GM18861 (cell line): ENCODE measurements around the gene PALD1.

Source experiments
- ATAC-seq: cut with Tn5 transposase; IDR thresholded peaks from one replicate; pipeline ENCODE4 v1.9.1; 2021; ENCODE audit not compliant: unreplicated experiment

Gene PALD1

DNA sequence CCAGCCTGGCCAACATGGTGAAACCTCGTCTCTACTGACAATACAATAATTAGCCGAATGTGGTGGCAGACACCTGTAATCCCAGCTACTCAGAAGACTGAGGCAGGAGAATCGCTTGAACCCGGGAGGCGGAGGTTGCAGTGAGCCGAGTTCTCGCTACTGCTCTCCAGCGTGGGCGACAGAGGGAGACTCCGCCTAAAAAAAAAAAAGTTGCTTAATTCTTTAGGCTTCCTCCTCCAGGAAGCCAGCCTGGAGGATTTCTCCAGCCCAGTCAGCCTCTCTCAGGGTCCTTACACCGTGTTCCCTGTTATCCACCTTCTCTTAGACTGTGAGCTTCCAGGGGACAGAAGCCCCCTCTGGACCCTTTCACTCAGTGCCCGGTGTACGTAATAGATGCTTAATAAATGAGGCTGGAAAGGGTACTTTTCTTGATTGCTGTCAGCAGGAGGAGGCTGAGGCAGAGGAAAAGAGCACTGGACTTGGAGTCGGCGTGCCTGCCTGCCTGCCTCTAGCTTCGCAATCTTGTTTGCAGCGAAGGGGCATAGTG, 20.7 kb upstream of the PALD1 start:
- no peak for ATAC-seq

DNA sequence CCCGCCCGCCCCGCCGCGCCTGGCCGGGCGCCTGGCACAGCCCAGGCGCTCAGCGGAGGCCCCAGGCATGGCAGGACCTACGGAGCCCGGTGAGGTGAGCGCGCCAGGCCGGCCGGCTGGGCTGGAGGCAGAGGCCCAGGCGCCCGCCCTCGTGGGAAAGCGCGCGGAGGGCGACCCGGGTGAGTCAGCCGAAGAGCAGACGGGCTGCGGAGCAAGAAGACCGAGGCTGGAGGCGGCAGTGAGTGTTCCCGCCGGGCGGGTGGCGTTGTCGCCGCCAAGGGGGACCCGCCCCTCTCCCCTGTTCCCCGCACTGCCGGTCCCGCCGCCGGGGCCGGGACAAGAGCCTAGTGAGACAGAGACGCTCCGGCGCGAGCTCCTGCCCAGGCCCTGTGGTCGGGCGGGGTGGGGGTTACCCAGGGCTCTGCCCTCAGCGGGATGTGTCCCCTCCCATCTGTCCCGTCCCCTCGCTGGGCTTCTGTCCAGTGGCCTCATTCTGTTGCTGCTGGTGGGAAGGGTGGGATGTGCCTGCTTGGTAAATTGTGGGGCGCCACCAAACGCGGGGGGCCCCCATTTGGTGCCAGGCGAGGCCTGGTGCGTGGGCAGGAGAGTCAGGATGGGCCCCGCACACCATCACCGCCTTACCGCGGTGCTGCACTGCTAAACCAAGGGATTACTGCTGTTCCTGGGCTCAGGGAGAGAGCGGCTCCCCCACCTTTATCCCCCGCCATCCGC, 20.1 kb upstream of the PALD1 start:
- no peak for ATAC-seq

DNA sequence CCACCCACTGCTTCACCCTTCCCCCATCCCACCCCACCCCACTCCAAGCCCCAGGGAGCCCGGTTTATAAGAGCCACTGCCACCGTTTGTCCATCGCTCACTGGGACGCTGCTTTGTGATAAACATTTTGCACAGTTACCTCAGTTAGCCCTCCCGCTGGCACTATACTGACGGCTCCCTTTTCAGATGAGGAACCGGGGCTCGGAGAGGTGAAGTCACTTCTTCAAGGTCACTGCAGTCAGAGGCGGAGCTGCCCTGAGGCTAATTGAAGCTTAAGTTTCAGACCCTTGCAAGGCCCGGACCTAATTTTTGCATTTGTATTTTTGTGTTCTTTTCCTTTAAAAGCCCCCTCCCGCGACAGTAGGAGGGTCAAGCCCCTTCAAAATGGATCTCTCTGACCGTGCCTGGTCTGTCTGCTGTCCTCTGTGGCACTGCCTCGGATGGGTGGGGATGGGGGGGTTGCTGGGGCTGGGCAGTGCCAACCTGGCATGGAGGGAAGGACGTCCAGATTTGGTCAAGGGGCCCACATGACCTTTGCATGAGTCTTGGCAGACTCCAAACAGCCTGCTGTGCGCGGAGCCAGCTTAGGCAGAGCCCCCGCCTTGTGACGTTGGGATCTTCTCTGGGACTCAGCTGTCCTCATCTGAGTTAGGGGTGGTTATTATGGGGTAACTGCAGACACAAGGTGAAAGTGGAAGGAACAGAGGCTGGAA, 19.4 kb upstream of the PALD1 start:
- no peak for ATAC-seq

DNA sequence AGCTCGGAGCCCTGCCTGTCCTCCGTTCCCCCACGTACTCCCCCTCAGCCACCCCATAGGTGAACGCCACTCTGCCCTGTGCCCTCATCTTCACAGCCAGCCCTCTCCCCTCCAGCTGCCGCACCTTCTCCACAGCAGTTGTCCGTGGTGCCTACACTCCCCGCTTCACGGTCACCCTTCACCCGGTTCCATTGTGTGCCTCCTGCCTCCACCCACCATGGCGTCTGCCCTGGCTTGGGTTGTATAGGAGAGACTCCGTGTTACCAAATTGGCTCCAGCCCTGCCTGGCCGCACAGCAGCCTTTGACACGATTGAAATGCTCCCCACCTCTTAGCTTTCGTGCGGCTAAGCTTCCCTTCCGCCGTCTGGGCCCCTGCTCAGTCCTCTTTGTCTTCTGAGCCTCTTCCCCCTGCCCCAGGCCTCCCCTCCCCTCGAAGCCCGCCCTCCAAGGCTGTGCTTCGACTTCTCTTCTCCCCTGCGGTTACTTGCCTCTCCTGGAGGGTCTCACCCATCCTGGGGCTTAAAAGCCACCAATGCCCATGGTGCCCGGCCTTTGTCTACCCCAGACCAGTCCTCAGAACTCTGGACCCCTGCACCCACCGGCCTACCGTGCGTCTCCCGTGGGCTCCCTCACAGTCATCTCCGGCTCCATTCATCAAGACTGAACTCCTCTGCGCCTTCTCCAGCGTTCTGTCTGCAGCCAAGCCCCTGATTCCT, 18.6 kb upstream of the PALD1 start:
- no peak for ATAC-seq

DNA sequence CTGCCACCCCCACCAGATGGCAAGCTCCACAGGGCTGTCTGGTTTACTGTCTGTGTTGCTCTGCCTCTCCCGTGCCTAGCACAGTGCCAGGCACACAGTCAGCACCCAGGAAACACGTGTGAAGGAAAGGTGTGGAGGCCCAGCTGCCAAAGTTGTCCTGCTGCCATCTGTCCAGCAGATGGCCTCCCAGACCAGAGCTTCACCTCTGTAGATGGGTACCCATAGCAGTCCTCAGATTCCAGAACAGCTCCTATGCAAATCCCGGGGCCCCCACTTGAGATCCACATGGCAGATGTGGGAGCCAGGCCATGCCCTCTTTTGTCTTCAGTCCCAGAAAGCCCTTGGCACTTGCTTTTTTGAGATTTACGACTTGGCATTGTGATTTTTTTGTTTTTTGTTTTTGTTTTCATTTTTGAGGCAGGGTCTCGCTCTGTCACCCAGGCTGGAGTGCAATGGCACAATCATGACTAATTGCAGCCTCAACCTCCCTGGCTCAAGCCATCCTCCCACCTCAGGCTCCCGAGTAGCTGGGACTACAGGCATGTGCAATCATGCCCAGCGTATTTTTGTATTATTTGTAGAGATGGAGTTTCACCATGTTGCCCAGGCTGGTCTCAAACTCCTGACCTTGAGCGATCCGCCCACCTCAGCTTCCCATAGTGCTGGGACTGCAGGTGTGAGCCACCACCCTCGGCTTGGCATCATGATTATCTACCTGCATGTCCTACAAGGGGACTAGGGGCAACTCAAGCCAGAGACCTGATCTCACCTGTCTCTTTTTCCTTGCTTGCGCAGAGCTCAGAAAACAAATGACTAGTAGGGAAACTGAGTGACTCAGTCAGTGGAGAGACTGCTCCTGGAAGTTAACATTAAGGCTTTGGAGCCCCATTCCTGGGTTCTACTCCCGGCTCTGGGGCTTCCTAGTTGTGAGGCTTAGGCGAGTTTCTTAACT, 16.9 kb upstream of the PALD1 start:
- ATAC-seq = no peak

DNA sequence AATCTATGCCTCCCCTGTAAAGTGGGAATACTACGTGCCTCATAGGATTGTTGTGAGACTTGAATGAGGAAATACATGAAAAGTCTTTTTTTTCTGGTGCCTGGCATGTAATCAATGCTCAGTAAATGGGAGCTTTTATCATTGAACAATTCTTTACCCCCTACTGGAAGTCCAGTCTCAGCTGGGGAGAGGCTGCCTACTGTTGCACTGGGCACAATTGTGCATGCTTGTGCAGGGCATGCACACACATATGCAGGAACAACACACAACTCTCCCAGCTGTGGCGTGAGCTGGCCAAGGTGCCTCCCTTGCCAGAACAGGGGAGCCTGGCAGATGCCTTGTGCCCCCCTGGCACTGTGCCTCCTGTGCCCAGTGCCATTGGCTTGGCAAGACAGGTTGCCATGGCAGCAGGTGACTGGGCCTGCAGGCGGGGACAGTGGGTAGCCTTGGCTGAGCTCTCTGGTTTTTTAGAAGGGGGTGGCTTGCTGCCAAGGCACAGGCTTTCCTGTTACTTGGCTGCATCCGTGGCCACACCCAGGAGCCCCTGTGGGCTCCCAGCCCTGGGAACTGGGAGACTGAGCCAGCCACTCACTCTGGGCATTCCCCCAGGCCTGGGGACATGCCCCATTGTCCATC, 16.1 kb upstream of the PALD1 start:
- ATAC-seq = no peak

DNA sequence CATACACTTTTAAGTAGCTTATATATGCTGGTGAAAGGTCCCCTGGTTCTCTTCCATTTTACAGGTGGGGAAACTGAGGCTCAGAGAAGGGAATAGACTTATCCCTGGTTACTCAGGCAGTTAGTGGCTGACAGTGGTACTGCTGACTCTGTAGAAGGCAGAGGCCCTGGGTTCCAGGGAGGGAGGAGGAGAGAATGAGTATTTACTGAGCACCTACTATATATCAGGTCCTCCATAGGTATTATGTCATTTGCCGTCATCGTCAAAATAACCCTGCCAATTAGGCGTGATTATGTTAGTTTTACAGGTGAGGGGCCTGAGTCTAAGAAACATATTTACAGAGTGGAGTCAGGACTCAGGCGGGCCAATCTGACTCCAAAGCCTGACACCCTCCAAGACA, 13.3 kb upstream of the PALD1 start:
- ATAC-seq = no peak

DNA sequence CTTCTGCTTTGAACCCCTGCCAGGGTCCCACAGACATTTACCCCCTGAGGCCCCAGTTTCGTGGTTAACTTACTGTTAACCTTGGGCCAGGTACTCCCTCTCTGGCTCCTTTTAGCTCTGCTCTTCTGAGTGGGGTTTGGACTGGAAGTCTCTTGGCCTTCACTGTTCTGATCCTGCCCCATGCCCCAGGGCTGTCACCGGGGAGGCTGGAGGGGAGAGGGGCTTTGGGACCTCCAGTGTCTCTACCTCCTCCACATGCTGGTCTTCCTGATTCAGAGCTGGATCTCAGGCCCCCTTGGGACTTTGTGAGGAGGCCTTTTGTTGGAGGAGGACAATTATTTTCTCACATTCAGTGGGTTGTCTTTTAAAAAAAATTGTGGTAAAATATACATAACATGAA, 12.7 kb upstream of the PALD1 start:
- ATAC-seq = no peak

DNA sequence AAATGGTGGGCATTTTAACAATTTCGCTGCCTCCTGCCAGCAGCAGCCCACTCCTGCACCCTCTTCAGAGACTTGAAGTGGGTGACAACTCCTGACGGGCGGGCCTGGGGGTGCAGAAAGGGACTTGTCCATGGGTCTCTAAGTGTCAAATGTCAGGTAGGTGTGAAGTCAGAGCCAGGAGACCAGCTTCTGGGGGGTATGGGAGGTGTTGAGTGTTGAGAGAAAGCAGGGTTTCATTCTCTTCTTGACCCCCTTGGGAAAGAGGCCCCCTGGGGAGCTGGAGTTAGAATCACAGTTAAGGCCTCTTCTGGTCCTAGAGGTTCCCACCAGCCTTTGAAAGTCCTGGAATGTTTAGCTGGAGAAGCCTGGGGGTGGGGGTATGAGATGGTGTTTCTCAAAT, 11.6 kb upstream of the PALD1 start:
- no peak for ATAC-seq

DNA sequence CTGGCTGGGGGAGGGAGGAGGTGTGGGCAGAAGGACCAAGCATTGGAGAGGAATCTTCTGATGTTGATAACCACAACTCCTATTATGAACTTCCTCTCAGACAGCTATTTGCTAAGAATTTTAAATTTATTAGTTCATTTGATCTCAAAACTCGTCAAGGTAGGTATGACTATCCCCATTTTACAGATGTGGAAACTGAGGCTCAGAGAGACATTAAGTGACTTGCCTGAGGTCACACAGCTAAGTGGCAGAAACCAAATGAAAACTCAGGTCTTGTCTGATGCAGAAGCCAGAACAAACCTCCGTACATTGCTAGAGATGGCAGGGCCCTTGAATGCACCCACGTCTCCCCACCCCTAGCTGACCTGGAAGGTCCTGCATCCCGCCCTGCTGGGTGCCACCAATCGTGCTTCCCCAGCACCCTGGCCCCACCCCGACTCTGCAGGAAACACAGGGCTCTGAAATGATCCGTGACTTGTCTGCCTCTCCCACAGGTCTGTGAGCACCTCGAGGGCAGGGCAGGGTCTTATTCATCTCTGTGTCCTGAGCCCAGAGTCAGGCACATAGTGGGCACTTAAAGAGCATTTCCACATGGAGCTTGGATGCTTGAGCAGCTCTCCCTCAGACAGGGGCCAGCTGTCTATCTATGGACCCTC, 5.6 kb upstream of the PALD1 start:
- no peak for ATAC-seq

DNA sequence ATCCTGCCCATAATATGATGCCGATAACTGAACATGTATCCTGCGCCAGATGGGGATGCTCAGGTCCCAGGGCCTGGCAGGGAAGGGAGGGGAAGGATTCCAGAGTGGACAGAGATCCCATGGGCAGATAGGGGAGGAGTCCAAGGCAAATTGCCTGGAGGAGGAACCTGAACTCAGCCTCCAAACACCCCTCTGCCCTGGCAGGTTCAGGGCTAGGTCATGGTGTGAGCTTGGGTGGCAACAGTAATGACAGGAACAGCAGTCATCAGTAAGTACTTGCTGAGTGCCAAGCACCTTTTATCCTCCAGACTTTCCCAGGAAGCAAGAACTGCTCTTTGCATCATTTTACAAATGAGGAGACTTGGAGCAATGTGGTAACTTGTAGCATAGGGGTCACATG, 3.8 kb upstream of the PALD1 start:
- no peak for ATAC-seq

DNA sequence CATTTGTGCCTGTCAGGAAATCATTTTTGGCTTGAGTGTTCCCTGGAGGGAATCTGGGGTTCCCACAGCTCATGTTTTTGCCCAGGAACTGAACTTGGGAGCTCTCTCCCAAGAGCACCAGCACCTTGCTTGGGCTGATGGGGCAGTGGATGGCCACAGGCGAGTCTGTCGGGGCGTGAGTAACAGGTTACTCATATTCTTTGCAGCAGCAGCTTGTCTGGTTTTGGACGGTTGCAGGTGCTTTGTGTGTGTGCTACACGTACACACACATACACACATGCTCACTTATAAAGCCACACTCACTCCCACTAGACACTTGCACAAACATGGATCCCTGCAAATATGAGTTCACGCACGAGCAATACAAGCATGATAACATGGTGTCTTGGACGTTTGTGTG, 2.9 kb upstream of the PALD1 start:
- ATAC-seq = no peak

DNA sequence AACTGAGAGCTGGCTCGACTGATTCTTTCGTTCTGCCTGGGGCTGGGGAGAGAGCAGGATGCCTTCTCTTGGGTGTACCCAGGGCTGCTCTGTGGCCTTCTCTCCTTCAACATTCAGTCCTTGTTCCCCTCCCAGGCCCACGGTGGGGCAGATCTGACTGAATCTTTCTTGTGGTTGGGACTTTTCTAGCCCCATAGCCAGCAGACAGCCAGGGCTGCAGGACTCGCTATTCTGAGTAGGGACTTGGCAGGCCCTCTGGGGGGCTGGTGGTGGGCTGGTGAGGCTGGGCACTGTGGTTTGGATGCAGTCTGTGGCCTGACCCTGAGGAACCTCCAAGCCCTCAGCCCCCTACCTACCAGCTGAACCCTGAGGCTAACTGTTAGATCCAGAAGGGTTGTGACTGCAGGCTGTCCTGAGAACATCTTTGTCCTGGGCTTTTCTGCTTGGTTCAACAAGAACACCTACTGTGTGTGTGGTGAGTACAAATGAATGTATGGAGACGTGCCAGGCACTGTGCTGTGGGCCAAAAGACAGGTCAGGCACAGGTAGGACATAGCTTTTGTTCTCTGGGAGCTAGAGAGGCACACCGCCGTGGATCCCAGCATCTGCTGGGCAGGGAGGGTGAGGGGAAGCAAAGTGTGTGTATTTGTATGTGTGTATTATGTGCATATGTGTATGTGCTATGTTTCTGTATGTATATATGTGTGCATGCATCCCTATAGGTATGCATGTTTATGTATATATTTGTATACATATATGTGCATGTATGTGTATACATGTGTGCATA, 2.1 kb upstream of the PALD1 start:
- no peak for ATAC-seq

DNA sequence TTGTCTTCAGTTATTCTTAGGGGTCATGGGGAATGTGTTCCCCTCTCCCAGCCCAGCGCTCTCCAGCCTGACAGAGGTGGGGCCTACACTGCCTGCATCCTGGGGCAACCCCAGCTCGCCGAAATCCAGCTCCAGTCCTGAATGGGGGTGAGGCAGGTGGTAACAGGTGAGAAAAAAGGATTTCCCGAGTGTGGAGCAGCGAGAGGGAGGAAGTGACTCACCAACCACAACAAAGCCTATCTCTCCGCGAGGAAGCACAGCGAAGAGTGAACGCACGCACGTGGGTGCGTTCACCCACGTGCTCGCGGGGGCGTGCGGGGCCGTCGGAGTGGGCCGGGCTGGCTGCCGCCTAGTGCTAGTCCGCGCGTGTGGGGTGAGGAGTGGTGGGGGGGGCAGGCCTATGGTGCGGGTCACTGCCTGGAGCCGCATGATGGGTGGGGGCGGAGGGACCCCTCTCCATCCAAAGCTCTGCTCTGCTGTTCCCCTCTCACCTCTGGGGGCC, 855 bp upstream of the PALD1 start:
- ATAC-seq = no peak

DNA sequence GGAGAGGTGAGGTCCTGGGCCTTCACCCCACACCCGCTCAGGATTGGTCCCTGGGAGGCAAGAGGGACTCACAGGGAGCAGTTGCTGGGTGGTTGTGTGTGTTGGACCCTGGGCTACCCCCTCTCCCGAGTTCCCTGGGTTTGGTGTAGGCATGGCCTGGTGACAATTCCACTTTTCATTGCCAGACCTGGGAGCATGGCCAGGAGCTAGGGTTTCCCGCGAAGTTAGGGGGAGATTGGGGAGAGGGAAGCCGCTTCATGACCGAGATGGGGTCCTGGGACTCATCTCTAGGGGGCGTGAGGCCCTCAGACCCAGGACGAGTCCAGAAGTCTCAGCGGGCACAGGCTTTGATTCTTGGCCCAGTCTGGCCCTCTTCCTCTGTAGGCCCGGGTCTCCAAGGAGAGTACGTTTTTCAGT, 606 bp downstream of the PALD1 start:
- no peak for ATAC-seq

DNA sequence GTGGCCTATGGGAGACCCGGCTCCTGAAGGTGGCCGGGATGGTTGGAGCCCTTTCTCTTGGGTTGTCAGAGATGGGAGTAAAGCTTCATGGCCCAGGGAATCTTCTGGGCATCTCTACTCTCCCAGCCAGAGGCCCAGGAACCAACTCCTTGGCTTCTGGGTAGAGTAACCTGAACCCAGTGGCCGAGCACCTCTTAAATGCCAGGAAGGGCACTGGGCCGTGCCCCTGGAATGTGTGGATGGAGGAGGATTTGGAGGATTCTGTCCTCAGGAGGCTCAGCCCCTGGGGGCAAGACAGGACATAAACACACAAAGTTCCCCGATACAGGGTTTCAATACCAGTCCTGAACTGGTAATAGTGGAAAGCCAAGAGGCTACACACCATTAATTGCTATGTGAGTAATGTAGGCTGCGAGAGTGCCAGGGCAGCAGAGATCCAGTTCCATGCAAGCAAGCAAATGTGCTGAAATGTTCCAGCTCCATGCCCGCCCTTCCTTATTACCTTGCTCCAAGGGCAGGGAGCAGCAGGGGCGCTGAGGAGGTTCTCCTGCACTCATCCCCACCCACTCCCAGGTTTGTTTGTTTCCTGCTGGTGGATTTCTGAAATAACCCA, 1.2 kb downstream of the PALD1 start:
- no peak for ATAC-seq

DNA sequence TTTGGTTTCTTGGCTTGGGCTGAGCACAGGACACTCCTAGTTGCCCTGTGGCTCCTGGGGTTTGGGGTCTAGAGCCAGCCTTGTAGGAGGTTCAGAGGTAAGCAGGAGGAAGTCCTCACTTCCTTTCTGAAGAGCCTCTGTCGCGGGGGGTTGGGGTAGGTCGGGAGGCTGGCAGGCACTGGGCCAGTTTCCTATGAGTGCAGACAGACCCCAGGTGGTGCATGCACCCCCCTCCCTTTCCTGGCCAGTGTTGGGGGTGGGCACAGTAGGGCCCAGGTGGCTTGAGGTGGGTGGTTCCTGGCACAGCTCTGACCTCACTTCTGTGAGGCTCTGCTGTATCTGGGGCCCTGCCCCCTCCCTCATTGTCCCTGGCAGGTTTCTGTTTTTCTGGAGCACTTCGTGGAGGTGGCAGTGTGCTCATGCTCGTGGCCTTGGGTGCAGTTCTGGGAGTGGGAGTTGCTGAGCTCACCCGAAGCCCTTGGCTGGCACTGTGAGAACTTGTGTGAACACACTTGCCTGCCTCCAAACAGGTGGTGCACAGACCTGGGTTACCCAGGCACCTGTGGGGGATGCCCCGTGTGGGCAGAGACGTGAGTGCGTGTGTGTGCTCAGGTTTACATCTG, 1.8 kb downstream of the PALD1 start:
- no peak for ATAC-seq

DNA sequence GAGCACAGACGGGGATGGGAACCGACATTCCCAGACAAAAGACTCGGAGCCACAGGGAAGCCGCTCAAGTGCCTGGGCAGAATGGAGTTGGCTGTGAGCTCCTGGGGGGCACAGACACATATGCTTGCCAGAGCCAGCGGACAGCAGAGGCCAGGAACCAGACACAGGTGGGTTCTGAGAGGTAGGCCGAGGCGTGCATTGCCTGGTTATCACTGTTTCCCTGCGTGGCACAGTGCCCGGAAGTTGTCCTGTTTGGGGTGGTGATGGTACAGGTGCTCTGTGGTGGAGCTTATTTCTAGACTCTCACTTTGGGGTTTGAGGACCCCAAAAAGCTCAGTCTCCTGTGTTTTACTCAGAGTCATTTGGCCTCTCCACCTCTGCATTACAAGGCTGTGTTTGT, 2.5 kb downstream of the PALD1 start:
- no peak for ATAC-seq
